GM23338 (cell line): ENCODE data around the gene SAMD4A. TPM values are rescaled to one million over a fixed set of nuclear protein-coding genes. Genes with fewer than 3 reads are reported as not detected.

Experiments used
- ATAC-seq: fragments of 200-7000 bp; cut with Tn5 transposase; 3 replicates; pipeline ENCODE4 v1.9.1; 2020
- DNase-seq: peaks from one replicate; pipeline ENCODE4 v3.0.0-alpha.2; 2015; ENCODE audit warnings: low spot score
- H2AFZ ChIP-seq: fragments of 200-600 bp; sonication (generic); 2 replicates; pipeline ENCODE4 v1.8.0; 2016; ENCODE audit warnings: antibody characterized with exemption, mild to moderate bottlenecking, moderate library complexity
- H3F3A ChIP-seq: fragments of 200-600 bp; sonication (generic); replicated peaks from 2 replicates; pipeline ENCODE4 v1.8.0; 2017; ENCODE audit warnings: antibody characterized with exemption, mixed run types, low read depth
- H3K27ac ChIP-seq: fragments of 200-600 bp; sonication (generic); 2 replicates; pipeline ENCODE4 v1.6.1; 2016; ENCODE audit warnings: low read depth
- H3K27me3 ChIP-seq: fragments of 200-600 bp; sonication (generic); 2 replicates; pipeline ENCODE4 v1.8.0; 2016; ENCODE audit warnings: mild to moderate bottlenecking, mixed run types, moderate library complexity; ENCODE audit not compliant: insufficient read depth
- H3K36me3 ChIP-seq: fragments of 200-600 bp; sonication (generic); 2 replicates; pipeline ENCODE4 v1.8.0; 2016; ENCODE audit warnings: mild to moderate bottlenecking; ENCODE audit not compliant: insufficient read depth
- H3K4me1 ChIP-seq: fragments of 200-600 bp; sonication (generic); 2 replicates; pipeline ENCODE4 v1.8.0; 2016; ENCODE audit warnings: mild to moderate bottlenecking, moderate library complexity; ENCODE audit not compliant: insufficient read depth
- H3K4me2 ChIP-seq: fragments of 200-600 bp; sonication (generic); 2 replicates; pipeline ENCODE4 v1.7.1; 2017; ENCODE audit warnings: mixed run types
- H3K4me3 ChIP-seq: fragments of 200-600 bp; sonication (generic); 2 replicates; pipeline ENCODE4 v1.6.1; 2016; ENCODE audit warnings: mixed run types
- H3K79me2 ChIP-seq: fragments of 200-600 bp; sonication (generic); replicated peaks from 2 replicates; pipeline ENCODE4 v1.8.0; 2017; ENCODE audit warnings: mild to moderate bottlenecking; ENCODE audit not compliant: insufficient read depth
- H3K9me2 ChIP-seq: fragments of 200-600 bp; sonication (generic); 2 replicates; pipeline ENCODE4 v1.8.0; 2017; ENCODE audit not compliant: insufficient read depth
- H4K20me1 ChIP-seq: fragments of 200-600 bp; sonication (generic); replicated peaks from 2 replicates; pipeline ENCODE4 v1.8.0; 2017; ENCODE audit warnings: mild to moderate bottlenecking; ENCODE audit not compliant: insufficient read depth
- H3K27ac Mint-ChIP-seq: 2 replicates; pipeline ENCODE4 v1.8.0; 2020; ENCODE audit warnings: inconsistent platforms, mild to moderate bottlenecking, moderate library complexity, mixed read lengths
- H3K27me3 Mint-ChIP-seq: 3 replicates; pipeline ENCODE4 v1.8.0; 2022; ENCODE audit warnings: low read depth, mild to moderate bottlenecking, moderate library complexity, mixed read lengths, inconsistent platforms; ENCODE audit not compliant: insufficient read depth, poor library complexity
- H3K36me3 Mint-ChIP-seq: 3 replicates; pipeline ENCODE4 v1.8.0; 2021; ENCODE audit warnings: low read depth, mild to moderate bottlenecking, inconsistent platforms, moderate library complexity, mixed read lengths
- H3K4me1 Mint-ChIP-seq: 3 replicates; pipeline ENCODE4 v1.8.0; 2020; ENCODE audit warnings: mild to moderate bottlenecking, inconsistent platforms, mixed read lengths
- H3K4me3 Mint-ChIP-seq: 3 replicates; pipeline ENCODE4 v1.8.0; 2021; ENCODE audit warnings: moderate library complexity, mild to moderate bottlenecking, inconsistent platforms, mixed read lengths
- H3K9me3 Mint-ChIP-seq: 3 replicates; pipeline ENCODE4 v1.8.0; 2020; ENCODE audit warnings: moderate library complexity, mild to moderate bottlenecking, inconsistent platforms, mixed read lengths
- CREB1 ChIP-seq: fragments of 250-450 bp; sonication (Bioruptor Pico); IDR thresholded peaks from 2 replicates; pipeline ENCODE4 v1.5.0; 2020; ENCODE audit warnings: low read depth, mild to moderate bottlenecking, moderate library complexity
- ETS1 ChIP-seq: IDR thresholded peaks from 2 replicates; pipeline ENCODE4 v1.6.1; 2016; ENCODE audit warnings: antibody characterized with exemption
- EZH2 ChIP-seq: fragments of 200-600 bp; sonication (generic); IDR thresholded peaks from one replicate; pipeline ENCODE4 v1.8.0; 2017; ENCODE audit warnings: antibody characterized with exemption, mild to moderate bottlenecking, low read depth; ENCODE audit not compliant: unreplicated experiment
- EZH2phosphoT487 ChIP-seq: fragments of 200-600 bp; sonication (generic); IDR thresholded peaks from one replicate; pipeline ENCODE4 v1.8.1; 2018; ENCODE audit warnings: antibody characterized with exemption; ENCODE audit not compliant: unreplicated experiment
- JUNB ChIP-seq: IDR thresholded peaks from one replicate; pipeline ENCODE4 v1.6.1; 2016; ENCODE audit warnings: antibody characterized with exemption; ENCODE audit not compliant: unreplicated experiment
- NANOG ChIP-seq: IDR thresholded peaks from 2 replicates; pipeline ENCODE4 v1.6.1; 2016; ENCODE audit warnings: antibody characterized with exemption, borderline replicate concordance
- POLR2AphosphoS5 ChIP-seq: IDR thresholded peaks from 2 replicates; pipeline ENCODE4 v1.6.1; 2016; ENCODE audit warnings: antibody characterized with exemption, low read depth
- REST ChIP-seq: IDR thresholded peaks from one replicate; pipeline ENCODE4 v1.6.1; 2018; ENCODE audit warnings: antibody characterized with exemption; ENCODE audit not compliant: unreplicated experiment
- STAT1 ChIP-seq: IDR thresholded peaks from one replicate; pipeline ENCODE4 v1.6.1; 2016; ENCODE audit warnings: antibody characterized with exemption; ENCODE audit not compliant: unreplicated experiment
- ZNF114 ChIP-seq: fragments of 250-450 bp; sonication (Bioruptor Pico); IDR thresholded peaks from 2 replicates; pipeline ENCODE4 v1.5.0; 2020; ENCODE audit warnings: mild to moderate bottlenecking, moderate library complexity
- ZNF331 ChIP-seq: fragments of 250-450 bp; sonication (Bioruptor Pico); IDR thresholded peaks from 2 replicates; pipeline ENCODE4 v1.5.0; 2020; ENCODE audit warnings: low read depth, mild to moderate bottlenecking, moderate library complexity
- ZNF462 ChIP-seq: fragments of 250-450 bp; sonication (Bioruptor Pico); IDR thresholded peaks from 2 replicates; pipeline ENCODE4 v1.5.0; 2020; ENCODE audit warnings: mild to moderate bottlenecking, moderate library complexity
- polyA plus RNA-seq: library from polyadenylated mRNA; unstranded; fragments of >200 nt; fragmentation: Nextera tagmentation; extraction: Ambion mirVana; gene quantifications from 2 replicates; pipeline ENCODE4 v1.2.1, GENCODE V29; 2016
- total RNA-seq: library from RNA; depleted of rRNA; stranded (reverse); fragments of >200 nt; shearing (Covaris generic); gene quantifications from 2 replicates; pipeline ENCODE4 v1.2.3, GENCODE V29; 2014

The SAMD4A gene
- total and polyA plus RNA-seq, 2 experiments from 2014 or later: 1.6 to 6.9 TPM

GRCh38 chr14:54716862-54717261 is 149.9 kb downstream of the SAMD4A start:
- no peaks in the 10 kb centered on the region for H3K36me3 ChIP-seq
- Mint-ChIP-seq H3K27me3 (peaks cover 2% of the 10 kb centered on the region), H3K4me3 (no peak overlapping the region), H3K36me3 (no peaks in the 10 kb centered on the region), H3K27ac (no peak overlapping the region), H3K4me1 (peaks cover 4% of the 10 kb centered on the region; the same call in 2 of the 3 replicates), H3K9me3 (no peaks in the 10 kb centered on the region)
- no peak for DNase-seq
- H3K79me2 ChIP-seq: no peaks in the 10 kb centered on the region
- H3K27ac ChIP-seq: no peak overlapping the region
- ATAC-seq: no peak
- TF ChIP-seq ZNF331 (CRISPR knock-in tag) (no peak), STAT1 (no peak), EZH2 (no peak)
- no peaks in the 10 kb centered on the region for H3K9me2 ChIP-seq
- H3K27me3 ChIP-seq: no peaks in the 10 kb centered on the region
- no peaks in the 10 kb centered on the region for H4K20me1 ChIP-seq
- H3K4me2 ChIP-seq: no peak overlapping the region
- H2AFZ ChIP-seq: no peak overlapping the region
- H3K4me3 ChIP-seq: no peak overlapping the region
- H3F3A ChIP-seq: no peaks in the 10 kb centered on the region
- H3K4me1 ChIP-seq: no peaks in the 10 kb centered on the region

- no peaks in the 10 kb centered on the region for H3K79me2 ChIP-seq
- no peak overlapping the region for H3K27ac ChIP-seq
- no peak for TF ChIP-seq NANOG
- no peak for TF ChIP-seq ZNF462 (CRISPR knock-in tag)
- no peak for TF ChIP-seq REST
- TF ChIP-seq EZH2: no peak
- no peak for TF ChIP-seq ZNF114 (CRISPR knock-in tag)
- TF ChIP-seq ETS1: no peak
- no peak for TF ChIP-seq CREB1
- no peak for TF ChIP-seq POLR2AphosphoS5
- no peak for TF ChIP-seq EZH2phosphoT487
- TF ChIP-seq JUNB: no peak
- no peak for TF ChIP-seq ZNF331 (CRISPR knock-in tag)
These were observed 151.1 kb downstream of the SAMD4A start for GRCh38 chr14:54718046-54718445.

More at GRCh38 chr14:54718046-54718445, 151.1 kb downstream of the SAMD4A start:
- Mint-ChIP-seq H3K4me3 (no peak overlapping the region), H3K4me1 (peaks cover 4% of the 10 kb centered on the region; the same call in 2 of the 3 replicates), H3K9me3 (no peaks in the 10 kb centered on the region), H3K27ac (no peak overlapping the region), H3K27me3 (peaks cover 2% of the 10 kb centered on the region), H3K36me3 (no peaks in the 10 kb centered on the region)
- Histone ChIP-seq H3K36me3 (no peaks in the 10 kb centered on the region), H3K4me2 (no peak overlapping the region), H3K4me1 (no peaks in the 10 kb centered on the region), H3K9me2 (no peaks in the 10 kb centered on the region), H3K27me3 (no peaks in the 10 kb centered on the region), H3K4me3 (no peak overlapping the region), H3F3A (no peaks in the 10 kb centered on the region), H2AFZ (no peak overlapping the region), H4K20me1 (no peaks in the 10 kb centered on the region)
- ATAC-seq: no peak
- DNase-seq: no peak
